NCI-H2196 (cell line): ENCODE data around the gene CDC14B.
A peak's percentile ranks its signal among the peaks of the same experiment; 100 is the strongest.
"Not testable (repeated sequence)": the region's sequence is repeated elsewhere in the genome, so short reads cannot be mapped to it uniquely, and the experiment has no call there.

ENCODE experiments used
- DNase-seq: peaks from one replicate; lab custom pipeline; 2025; ENCODE audit not compliant: unreplicated experiment; lab: John Stamatoyannopoulos, UW

Gene CDC14B

DNA sequence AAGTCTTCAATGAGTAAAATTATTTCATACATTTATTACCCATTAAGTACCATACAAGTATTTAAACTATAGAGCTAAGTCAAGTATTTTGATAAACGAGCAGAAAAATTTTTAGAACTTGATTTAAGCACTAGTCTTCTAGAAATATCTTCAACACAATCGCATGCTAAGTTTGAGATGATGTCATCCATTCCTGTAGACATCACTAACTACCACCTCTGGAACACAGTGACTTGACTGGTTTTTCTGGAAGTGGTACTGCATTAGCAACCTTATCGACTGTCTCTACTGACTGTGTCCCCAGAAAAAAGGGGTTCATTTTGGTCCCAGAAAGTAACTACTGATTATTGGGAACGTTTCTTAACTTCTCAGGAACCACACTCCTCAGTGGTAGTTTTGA, 69.0 kb downstream of the CDC14B start:
- no peak for DNase-seq

DNA sequence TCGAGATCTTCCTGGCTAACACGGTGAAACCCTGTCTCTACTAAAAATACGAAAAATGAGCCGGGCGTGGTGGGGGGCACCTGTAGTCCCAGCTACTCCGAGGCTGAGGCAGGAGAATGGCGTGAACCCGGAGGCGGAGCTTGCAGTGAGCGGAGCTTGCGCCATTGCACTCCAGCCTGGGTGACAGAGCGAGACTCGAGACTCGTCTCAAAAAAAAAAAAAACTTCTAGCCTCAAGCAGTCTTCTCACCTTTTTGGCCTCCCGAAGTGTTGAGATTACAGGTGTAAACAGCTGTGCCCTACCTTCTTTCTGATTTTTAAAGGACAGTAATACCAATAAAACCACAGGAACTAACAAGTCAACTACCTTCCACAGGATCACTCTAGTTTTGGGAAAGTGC, 76.5 kb downstream of the CDC14B start:
- not testable (repeated sequence) for DNase-seq

DNA sequence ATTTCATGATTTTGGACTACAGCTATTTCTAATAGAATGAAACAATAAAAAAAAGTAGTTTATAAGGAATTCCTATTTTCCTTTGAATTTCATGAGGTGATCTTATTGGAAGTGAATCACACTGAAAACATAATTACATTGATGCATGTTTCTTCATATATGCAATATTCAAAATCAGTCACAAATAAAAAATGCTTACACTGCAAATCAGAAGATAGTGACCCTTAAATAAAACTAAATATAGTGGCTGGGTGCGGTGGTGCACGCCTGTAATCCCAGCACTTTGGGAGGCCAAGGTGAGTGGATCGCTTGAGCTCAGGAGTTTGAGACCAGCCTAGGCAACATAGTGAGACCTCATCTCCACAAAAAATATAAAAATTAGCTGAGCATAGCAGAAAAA, 79.5 kb downstream of the CDC14B start:
- DNase-seq, result no peak

DNA sequence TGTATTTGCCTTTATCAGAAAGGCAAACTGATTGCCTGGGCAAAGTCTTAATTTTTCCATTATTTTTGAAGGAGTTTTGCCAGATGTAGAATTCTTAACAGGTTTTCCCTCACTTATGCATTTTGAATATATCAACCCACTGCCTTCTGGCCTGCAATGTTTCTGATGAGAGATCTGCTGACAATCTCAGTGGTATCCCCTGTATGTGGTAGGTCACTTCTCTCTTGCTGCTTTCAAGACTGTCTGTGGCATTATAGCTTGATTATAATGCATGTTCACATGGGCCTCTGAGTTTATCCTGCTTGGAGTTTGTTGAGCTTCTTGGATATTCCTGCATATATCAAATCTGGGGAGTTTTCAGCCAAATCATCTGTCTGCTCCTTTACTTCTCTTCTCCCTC, 87.5 kb downstream of the CDC14B start:
- DNase-seq, result no peak

DNA sequence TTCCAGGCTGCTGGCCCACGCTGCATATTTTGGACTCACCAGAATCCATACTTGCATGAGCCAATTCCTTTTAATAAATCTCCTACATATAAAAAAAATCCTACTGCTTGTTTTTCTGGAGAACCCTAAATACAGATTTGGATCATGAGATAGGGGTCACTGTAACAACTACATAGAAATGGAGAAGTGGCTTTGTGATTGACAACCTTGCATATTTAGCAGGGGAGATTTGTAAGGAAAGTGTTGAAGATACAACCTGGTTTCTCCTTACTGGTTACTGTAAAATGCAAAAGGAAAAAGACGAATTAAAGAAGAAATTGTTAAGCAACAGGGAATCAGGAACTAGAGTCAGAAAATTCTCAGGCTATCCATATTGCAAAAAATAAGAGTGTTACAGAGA, 94.9 kb downstream of the CDC14B start:
- no peak for DNase-seq

DNA sequence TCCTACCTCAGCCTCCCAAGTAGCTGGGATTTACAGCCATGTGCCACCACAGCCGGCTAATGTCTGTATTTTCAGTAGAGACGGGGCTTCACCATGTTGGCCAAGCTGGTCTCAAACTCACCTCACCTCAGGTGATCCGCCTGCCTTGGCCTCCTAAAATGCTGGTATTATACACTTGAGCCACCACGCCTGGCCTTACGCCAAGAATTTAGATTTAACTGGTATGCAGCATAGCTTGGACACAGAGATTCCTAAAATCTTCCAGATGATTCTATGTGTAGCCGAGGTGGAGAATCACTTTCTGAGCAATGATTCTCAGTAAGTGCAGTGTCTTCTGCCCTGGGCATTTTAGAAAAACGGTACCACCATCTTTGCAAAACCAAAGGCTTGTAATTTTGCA, 95.6 kb downstream of the CDC14B start:
- DNase-seq, result no peak

DNA sequence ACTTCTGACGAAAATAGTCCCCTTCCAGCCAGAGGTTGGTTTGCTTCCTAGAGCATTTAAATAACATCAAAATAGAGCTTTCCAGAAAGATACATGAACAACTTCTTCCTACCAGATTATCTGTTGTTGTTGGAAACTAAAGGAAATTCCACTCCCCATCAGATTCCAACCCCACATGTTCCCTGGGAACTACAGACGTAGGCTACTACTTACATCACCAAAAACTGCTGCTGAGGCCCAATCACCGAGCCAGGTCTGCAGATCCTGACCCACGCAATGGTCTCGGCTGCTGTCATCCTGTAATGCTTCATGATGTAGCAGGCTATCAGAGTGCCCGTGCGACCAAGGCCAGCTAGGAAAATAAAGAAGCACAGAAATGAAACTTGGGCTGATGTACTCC, 96.3 kb downstream of the CDC14B start:
- no peak for DNase-seq

DNA sequence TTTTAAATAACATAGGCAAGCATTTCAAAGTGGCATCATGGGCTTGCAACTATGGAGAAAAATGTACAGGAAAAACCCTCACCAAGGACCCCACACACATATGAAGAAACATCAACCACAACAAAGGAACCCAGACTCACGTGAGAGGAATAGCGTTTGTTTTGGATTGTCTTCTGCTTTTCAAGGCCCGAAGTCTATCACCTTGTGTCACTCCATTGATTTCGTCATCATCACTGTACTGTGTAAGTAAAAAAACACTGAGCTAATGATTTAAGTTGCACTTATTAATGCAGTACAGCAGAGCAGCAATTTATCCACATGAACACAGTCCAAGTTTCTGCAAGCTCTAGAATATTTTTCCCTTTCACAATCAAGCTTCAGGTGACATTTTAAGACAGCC, 97.3 kb downstream of the CDC14B start:
- DNase-seq, result no peak

DNA sequence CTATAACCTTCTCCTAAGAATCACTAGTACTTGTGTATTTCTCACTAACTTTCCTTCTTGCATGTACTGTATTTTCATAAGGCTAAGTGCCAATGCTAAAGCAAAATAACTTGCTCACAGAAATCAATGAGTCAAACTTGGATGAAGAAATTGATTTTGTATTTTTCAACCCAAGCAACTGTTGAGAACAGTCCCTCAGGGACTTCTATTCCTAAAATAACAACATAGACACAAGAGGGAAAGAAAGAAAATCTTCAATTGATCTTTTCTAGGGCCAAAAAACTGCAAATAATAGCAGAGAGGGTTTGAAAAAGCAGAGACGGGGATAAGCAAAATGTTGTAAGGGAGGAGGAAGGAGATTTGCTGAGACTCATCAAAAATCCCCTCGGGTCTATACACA, 99.9 kb downstream of the CDC14B start:
- no peak for DNase-seq

DNA sequence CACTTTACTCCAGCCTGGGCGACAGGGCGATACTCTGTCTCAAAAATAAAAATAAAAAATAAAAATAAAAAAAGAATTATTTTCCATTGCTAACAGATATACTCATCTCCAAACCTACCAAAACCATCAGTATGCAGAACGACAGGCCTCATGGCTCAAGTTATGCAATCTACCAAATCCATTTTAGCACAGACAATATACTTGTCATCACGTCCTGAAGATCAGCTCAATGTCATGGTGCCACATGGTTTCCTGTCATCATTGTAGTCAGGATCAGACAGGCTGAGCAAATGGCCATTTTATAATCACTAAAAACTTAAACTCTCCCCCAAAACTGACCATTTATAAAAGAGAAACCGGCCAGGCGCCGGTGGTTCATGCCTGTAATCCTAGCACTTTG, 100.5 kb downstream of the CDC14B start:
- no peak for DNase-seq

DNA sequence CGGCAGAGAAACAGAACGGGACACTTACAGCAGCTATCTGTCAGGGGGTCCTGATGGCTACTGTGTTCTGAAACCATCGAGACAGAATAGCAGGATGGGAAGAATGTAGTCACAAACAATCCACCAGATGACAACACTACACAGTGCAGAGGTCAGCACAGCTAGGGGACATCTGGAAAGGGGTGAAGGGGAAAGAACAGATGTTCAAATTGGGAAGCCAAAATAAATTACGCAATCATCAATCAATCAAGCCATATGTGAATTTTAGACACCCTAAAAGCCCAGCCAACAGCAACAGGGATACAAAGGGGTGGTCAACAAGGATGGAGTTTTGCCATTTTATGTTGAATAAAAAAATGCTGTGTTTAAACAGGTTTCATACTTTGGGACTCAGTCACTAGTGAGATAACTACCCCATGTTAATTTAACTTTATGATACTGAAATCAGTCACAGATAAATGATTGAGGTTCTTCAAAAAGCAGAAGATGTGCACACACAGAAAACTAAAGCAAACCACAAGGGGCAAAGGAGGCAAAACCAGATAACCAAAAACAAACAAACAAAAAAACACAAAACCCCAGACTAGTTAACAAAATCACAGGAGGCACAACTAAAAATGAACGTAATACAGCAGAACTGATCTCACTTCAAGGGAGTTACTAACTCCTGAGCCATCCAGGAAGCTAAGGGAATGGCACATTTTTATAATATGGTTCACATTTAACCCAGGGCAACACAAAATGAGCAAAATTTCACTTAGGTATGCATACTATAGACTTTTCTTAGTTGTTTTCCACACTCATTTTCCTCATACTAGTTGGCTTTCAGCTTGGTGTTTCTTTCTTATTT, 103.8 kb downstream of the CDC14B start:
- DNase-seq, result no peak

DNA sequence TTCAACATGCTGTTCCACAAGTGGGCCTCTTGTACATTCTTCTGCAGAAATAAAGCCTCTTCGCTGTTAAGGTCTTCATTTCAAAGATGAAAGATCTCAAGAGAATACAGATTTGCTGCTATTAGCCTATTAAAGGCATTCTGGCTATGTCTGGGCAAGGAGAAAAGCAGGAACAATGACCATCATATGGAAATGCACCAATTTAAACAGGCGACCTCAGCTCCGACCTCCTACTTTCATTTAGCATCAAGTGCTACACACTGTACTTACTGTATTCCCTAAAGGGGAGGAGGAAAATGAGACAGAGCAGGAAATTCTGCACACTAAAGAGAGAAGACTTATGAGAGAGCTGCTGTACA, 104.9 kb downstream of the CDC14B start:
- DNase-seq, result no peak

DNA sequence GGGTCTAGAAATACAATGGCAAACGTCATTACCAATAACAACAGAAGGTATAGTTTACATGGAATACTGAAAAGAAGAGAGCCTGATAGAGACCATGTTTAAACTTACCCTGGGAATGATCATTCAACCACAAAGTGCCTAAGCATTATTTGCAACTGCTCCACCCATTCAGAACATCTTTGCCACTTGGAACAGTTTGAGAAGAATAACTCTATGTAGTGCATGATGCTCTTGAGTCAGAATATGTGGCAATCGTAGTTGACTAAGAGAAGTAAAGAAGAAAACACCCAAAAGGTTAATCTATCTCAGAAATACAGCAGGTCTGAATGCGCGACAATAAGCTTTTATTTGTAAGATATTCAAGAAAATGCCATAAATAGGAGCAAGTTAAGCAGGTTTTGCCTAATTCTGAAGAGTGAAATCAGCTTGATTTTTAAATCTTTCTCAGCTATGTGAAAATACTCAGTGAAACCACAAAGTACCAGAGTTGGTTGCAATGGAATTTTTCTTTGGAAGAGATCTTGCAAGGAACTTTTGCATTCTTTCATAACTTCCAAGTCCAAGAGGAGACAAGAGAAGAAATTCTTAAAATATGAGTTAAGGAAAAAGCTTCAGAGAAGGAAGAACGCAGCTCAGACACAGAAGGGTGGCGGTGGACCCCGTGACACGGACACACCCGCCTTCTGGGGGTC, 105.4 kb downstream of the CDC14B start:
- no peak for DNase-seq

DNA sequence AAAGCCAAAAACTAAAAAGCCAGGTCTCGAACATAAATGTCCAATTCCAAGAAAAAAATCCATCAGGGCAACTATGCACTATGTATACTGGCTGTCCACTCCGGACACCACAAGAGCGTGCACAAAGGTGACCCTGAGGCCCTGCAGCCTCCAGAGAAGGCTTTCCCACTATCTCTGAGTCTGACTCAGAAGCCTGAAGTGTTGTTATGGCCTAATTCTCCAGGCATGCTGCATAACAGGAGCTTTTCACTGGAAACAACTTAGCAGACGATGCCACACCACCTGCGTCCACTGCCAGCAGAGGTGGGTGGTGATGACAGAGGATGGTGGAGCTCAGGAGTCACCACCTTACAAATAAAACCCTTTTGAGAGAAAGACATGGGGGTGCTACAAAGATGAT, 106.0 kb downstream of the CDC14B start:
- no peak for DNase-seq

DNA sequence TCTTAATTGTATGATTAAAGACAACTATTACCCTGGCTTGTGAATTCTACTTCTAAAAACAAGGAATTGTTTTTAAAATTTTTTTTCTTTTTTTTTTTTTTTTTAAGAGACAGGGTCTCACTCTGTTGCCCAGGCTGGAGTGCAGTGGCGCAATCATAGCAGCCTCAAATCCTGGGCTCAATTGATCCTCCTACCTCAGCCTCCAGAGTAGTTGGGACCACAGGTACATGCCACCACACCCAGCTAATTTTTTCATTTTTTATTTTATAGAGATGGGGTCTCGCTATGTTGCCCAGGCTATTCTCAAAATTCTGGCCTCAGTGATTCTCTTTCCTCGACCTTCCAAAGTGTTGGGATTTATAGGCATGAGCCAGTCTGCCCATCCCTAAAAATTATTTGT, 107.4 kb downstream of the CDC14B start:
- no peak for DNase-seq

DNA sequence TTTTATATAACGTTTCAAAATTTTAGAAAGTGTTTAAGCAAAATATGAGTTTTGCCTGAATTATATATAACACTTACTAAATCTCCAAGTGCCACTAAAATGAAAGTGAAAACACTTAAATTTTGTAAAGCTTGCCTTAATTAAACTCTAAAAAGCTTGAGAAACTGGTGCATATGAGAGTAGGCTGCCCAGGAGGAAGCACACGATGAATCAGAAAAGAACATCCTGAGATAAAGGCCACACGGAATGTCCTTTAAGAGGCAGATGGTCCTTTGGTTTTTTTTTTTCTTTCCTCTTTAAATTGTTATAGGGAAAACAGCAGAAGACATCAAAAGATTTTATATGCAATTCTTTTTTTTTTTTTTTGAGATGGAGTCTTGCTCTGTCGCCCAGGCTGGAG, 109.4 kb downstream of the CDC14B start:
- no peak for DNase-seq

DNA sequence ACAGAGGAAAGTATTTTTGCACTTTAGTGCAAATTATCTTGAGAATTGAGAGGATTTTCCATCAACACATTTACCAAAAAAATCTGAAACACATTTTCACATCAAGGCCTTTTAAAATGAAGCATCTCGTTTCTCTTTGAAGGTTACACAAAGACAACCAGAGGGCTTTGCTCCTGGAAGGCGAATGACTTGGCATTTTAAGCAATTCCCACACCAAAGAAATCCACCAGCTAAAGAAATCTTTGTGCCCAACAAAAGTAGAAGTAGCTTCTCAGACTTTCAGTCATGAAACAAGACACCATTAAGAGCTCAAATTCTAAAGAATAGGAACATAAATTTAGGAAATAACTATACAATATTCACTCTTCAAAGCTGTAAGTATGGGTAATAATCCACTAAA, 109.8 kb downstream of the CDC14B start:
- DNase-seq, result no peak

DNA sequence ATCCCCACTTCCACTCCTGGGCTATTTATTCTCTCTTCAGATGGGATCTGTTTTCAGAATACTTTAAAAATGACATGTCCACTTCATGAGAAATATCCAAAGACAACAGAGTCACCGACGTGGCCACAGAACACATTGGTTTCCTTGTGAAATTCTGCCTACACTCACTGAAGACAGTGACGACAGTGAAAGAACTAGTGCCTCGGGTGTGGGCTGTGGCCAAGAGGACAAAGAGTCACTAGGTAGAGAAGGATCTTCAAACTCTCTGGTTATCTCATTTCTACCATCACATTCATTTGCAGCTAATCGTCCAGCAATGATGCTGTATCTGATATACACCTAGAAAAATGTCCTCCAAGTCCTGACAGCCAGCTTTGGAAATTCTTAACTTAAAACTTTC, 110.6 kb downstream of the CDC14B start:
- DNase-seq, result no peak

DNA sequence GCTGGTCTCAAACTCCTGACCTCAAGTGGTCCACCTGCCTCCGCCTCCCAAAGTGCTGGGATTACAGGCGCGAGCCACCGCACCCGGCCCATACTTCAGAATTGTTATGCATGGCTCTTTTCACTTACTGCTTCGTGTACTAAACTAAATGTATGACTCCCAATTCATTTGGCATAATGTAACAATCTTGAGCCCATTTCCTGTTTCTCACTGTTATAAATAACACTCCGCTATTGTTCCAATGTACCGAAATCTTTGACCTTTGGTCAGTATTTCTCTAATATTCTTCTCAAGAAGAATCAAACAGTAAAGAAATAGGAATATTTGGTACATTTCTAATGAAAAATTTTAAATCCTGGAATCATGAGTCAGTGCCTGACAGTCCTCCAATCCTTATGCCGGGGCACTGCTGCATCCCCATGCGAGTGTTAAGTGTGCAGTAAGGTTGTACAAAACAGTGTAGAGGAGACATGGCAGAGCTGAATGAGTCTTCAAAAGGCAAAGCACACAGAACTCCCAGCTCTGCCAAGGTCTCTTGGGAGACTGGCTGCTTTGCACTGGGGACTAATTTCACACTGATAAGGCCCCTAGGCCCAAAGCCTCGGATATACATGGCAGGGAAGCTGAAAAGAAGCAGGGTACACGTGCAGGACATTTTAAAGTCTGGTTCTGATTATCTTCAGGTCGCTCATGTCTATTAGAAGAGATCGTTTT, 111.3 kb downstream of the CDC14B start:
- DNase-seq, result no peak

DNA sequence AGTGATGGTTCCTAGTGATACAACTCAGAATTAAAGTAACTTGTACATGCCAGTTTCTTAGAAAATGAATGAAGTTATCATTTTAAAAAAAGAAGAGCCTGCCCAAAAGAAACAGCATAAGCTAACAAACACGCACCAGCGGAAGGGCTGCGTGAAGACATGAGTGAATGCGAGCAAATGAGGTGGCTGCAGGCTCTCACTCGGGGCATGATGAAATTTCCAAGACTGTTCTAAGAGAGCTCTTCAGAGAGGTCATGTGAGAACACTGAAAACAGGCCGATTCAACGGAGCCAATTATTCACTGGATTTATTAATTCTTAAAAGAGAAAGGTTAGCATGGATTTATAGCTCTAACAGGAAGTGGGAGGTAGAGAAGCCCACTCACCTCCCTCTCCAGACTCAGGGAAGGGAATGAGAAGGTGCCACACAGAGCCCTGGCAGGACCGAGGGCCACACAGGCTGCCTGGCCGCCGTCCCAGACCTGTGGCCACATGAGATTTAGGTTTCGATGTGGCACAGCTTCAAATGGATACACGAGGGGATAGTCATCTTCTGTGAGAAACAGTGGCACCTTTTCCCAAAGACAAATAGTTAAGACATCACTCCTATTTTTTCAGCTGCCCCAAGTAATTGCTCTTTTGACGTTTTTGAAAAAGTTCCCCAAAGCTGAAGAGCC, 114.2 kb downstream of the CDC14B start:
- peak; percentile 18 for DNase-seq

DNA sequence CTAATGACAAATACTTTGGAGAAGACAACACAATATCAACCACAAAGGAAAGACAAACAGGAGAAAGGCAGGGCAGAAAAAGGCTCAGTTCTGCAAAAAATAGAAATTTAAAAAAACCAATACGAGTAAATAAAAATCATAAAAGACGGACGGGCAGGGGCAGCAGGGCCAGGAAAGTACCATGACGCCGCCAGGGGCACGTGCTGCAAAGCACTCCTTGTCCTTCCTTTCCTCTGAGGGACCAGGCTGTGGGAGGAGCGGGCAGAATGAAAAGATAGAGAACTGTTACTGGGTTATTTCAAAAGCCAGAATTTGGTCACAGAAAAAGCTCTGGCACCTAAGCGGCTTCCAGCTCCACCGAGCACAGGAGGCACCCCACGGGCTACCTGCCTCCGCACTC, 115.7 kb downstream of the CDC14B start:
- DNase-seq, result no peak

DNA sequence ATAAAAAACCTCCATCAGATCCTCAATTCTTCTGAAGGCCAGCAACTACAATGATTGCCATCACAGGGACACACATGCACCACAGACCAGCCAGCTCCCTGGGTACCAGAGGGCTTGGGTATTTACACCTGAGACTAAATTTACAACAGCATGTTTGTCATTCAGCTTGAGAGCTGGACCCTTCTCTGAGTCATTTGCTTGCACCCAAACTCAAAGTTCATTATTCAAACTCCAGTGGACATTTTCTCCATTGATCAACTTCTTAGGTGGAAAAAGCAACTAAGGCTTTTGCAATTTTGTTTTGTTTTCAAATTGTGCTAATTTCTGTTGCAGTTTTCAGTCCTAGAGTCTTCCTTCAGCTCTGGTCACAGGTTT, 116.3 kb downstream of the CDC14B start:
- not testable (repeated sequence) for DNase-seq
